H1 (cell line): ENCODE data around the gene OGDHL. TPM values are rescaled to one million over a fixed set of nuclear protein-coding genes. Genes with fewer than 3 reads are reported as not detected.

Experiments used
- TAF7 ChIP-seq: optimal IDR thresholded peaks from 2 replicates; pipeline ENCODE3; 2011; ENCODE audit warnings: low read depth, mild to moderate bottlenecking, inconsistent platforms, low read length, moderate library complexity, borderline replicate concordance
- TBP ChIP-seq: IDR thresholded peaks from 2 replicates; pipeline ENCODE4 v1.6.1; 2011; ENCODE audit warnings: low read depth, low read length, improper control_type of control experiment
- ZNF274 ChIP-seq: IDR thresholded peaks from 2 replicates; pipeline ENCODE4 v1.7.0; 2012; ENCODE audit warnings: low read length, borderline replicate concordance; ENCODE audit errors: extremely low read depth
- polyA plus RNA-seq, 7 experiments: library from polyadenylated mRNA; depleted of rRNA in 3 of 7; stranded (reverse) in 5 of 7; unstranded in 2 of 7; fragments of >200 nt in 5 of 7; fragments of 200-250 nt in 2 of 7; gene quantifications; 1 replicate in 5 of 7; 2 replicates in 1 of 7; 4 replicates in 1 of 7; pipeline versions ENCODE4 v1.2.1 to v1.2.3, GENCODE V29; 2011 to 2013; ENCODE audit warnings: missing spikeins in 2 of 7, mixed read lengths in 2 of 7
- total RNA-seq: library from RNA; stranded (reverse); fragmentation: NEBNext Ultra II Directional; extraction: Animal tissue kit (Norgen Biotek cat#: 25700); gene quantifications from 2 replicates; pipeline ENCODE4 v1.2.1, GENCODE V29; 2021
- TF ChIP-seq, protein P1 (sequence below): fragments of 300-600 bp; sonication (generic); IDR thresholded peaks from 2 replicates; pipeline ENCODE4 v1.7.1; 2012; ENCODE audit warnings: low read length, moderate library complexity, mild to moderate bottlenecking, inconsistent platforms; ENCODE audit not compliant: insufficient replicate concordance
- TF ChIP-seq, protein P2 (sequence below): IDR thresholded peaks from 2 replicates; pipeline ENCODE4 v1.6.1; 2012; ENCODE audit warnings: inconsistent platforms

OGDHL gene
- total and polyA plus RNA-seq, 2 of the 8 experiments (the other 6 are each of a cell fraction or from before 2014, with no cell fraction given) = 16.1 to 16.6 TPM

- TF ChIP-seq, protein P1, sequence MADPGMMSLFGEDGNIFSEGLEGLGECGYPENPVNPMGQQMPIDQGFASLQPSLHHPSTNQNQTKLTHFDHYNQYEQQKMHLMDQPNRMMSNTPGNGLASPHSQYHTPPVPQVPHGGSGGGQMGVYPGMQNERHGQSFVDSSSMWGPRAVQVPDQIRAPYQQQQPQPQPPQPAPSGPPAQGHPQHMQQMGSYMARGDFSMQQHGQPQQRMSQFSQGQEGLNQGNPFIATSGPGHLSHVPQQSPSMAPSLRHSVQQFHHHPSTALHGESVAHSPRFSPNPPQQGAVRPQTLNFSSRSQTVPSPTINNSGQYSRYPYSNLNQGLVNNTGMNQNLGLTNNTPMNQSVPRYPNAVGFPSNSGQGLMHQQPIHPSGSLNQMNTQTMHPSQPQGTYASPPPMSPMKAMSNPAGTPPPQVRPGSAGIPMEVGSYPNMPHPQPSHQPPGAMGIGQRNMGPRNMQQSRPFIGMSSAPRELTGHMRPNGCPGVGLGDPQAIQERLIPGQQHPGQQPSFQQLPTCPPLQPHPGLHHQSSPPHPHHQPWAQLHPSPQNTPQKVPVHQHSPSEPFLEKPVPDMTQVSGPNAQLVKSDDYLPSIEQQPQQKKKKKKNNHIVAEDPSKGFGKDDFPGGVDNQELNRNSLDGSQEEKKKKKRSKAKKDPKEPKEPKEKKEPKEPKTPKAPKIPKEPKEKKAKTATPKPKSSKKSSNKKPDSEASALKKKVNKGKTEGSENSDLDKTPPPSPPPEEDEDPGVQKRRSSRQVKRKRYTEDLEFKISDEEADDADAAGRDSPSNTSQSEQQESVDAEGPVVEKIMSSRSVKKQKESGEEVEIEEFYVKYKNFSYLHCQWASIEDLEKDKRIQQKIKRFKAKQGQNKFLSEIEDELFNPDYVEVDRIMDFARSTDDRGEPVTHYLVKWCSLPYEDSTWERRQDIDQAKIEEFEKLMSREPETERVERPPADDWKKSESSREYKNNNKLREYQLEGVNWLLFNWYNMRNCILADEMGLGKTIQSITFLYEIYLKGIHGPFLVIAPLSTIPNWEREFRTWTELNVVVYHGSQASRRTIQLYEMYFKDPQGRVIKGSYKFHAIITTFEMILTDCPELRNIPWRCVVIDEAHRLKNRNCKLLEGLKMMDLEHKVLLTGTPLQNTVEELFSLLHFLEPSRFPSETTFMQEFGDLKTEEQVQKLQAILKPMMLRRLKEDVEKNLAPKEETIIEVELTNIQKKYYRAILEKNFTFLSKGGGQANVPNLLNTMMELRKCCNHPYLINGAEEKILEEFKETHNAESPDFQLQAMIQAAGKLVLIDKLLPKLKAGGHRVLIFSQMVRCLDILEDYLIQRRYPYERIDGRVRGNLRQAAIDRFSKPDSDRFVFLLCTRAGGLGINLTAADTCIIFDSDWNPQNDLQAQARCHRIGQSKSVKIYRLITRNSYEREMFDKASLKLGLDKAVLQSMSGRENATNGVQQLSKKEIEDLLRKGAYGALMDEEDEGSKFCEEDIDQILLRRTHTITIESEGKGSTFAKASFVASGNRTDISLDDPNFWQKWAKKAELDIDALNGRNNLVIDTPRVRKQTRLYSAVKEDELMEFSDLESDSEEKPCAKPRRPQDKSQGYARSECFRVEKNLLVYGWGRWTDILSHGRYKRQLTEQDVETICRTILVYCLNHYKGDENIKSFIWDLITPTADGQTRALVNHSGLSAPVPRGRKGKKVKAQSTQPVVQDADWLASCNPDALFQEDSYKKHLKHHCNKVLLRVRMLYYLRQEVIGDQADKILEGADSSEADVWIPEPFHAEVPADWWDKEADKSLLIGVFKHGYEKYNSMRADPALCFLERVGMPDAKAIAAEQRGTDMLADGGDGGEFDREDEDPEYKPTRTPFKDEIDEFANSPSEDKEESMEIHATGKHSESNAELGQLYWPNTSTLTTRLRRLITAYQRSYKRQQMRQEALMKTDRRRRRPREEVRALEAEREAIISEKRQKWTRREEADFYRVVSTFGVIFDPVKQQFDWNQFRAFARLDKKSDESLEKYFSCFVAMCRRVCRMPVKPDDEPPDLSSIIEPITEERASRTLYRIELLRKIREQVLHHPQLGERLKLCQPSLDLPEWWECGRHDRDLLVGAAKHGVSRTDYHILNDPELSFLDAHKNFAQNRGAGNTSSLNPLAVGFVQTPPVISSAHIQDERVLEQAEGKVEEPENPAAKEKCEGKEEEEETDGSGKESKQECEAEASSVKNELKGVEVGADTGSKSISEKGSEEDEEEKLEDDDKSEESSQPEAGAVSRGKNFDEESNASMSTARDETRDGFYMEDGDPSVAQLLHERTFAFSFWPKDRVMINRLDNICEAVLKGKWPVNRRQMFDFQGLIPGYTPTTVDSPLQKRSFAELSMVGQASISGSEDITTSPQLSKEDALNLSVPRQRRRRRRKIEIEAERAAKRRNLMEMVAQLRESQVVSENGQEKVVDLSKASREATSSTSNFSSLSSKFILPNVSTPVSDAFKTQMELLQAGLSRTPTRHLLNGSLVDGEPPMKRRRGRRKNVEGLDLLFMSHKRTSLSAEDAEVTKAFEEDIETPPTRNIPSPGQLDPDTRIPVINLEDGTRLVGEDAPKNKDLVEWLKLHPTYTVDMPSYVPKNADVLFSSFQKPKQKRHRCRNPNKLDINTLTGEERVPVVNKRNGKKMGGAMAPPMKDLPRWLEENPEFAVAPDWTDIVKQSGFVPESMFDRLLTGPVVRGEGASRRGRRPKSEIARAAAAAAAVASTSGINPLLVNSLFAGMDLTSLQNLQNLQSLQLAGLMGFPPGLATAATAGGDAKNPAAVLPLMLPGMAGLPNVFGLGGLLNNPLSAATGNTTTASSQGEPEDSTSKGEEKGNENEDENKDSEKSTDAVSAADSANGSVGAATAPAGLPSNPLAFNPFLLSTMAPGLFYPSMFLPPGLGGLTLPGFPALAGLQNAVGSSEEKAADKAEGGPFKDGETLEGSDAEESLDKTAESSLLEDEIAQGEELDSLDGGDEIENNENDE = no peak
- no peak for TF ChIP-seq TBP
- no peak for TF ChIP-seq TAF7
- TF ChIP-seq, protein P2, sequence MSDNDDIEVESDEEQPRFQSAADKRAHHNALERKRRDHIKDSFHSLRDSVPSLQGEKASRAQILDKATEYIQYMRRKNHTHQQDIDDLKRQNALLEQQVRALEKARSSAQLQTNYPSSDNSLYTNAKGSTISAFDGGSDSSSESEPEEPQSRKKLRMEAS = no peak
- no peak for TF ChIP-seq ZNF274
Measured at GRCh38 chr10:49752584-49752983, 9.5 kb downstream of the OGDHL start (continued).
